ENCODE measurements around the gene MACROD2. TPM values are rescaled to one million over a fixed set of nuclear protein-coding genes. Genes with fewer than 3 reads are reported as not detected.

Gene MACROD2
- total and polyA plus RNA-seq, 4 donors: 0.66 to 10.5 (median 3.3) TPM

- Histone ChIP-seq H3K9ac (ENCODE audit: low read depth in 1 of 2, low read length in 2 of 2) (no peak overlapping the region), H3K27ac (ENCODE audit: low read depth in 1 of 2, low read length in 2 of 2) (no peak overlapping the region), H3K27me3 (ENCODE audit: control insufficient read depth in 4 of 4, insufficient read depth in 4 of 4, low read length in 3 of 4) (no peaks in the 10 kb centered on the region), H3K9me3 (ENCODE audit: control insufficient read depth in 4 of 4, low read length in 3 of 4) (no peaks in the 10 kb centered on the region), H3K4me1 (ENCODE audit: control insufficient read depth in 4 of 4, insufficient read depth in 4 of 4, low read length in 3 of 4) (no peaks in the 10 kb centered on the region), H3K4me3 (ENCODE audit: low read depth in 1 of 3, low read length in 3 of 3) (no peak overlapping the region), H3K36me3 (ENCODE audit: control insufficient read depth in 4 of 4, insufficient read depth in 3 of 4, low read depth in 1 of 4, low read length in 3 of 4) (no peaks in the 10 kb centered on the region)
- DNase-seq (ENCODE audit: low spot score): no peak
- WGBS: 94% methylated on average over 2 of the region's 2 CpGs
- TF ChIP-seq EGR1 (IDR thresholded peaks at IDR 0.05; ENCODE audit: low read depth in 2 of 2) (no peak), CTCF (IDR thresholded peaks at IDR 0.05; ENCODE audit: low read depth, low read length, missing input control) (peak; percentile 8)
Observed at GRCh38 chr20:14193885-14194284, 198.6 kb downstream of the MACROD2 start.

GRCh38 chr20:14197097-14197496 lies 201.8 kb downstream of the MACROD2 start:
- Histone ChIP-seq H3K9me3 (ENCODE audit: control insufficient read depth in 4 of 4, low read length in 3 of 4) (no peaks in the 10 kb centered on the region), H3K4me1 (ENCODE audit: control insufficient read depth in 4 of 4, insufficient read depth in 4 of 4, low read length in 3 of 4) (no peaks in the 10 kb centered on the region), H3K36me3 (ENCODE audit: control insufficient read depth in 4 of 4, insufficient read depth in 3 of 4, low read depth in 1 of 4, low read length in 3 of 4) (no peaks in the 10 kb centered on the region), H3K4me3 (ENCODE audit: low read depth in 1 of 3, low read length in 3 of 3) (no peak overlapping the region), H3K27ac (ENCODE audit: low read depth in 1 of 2, low read length in 2 of 2) (no peak overlapping the region), H3K9ac (ENCODE audit: low read depth in 1 of 2, low read length in 2 of 2) (no peak overlapping the region), H3K27me3 (ENCODE audit: control insufficient read depth in 4 of 4, insufficient read depth in 4 of 4, low read length in 3 of 4) (no peaks in the 10 kb centered on the region)
- no peak for TF ChIP-seq JUND (IDR thresholded peaks at IDR 0.05)
- TF ChIP-seq SP1 (IDR thresholded peaks at IDR 0.05): no peak
- TF ChIP-seq REST (IDR thresholded peaks at IDR 0.05): no peak
- TF ChIP-seq RXRA (IDR thresholded peaks at IDR 0.05): no peak
- TF ChIP-seq EGR1 (IDR thresholded peaks at IDR 0.05; ENCODE audit: low read depth in 2 of 2): no peak
- TF ChIP-seq TAF1 (conservative IDR thresholded peaks at IDR 0.05): no peak
- TF ChIP-seq FOXA2 (IDR thresholded peaks at IDR 0.05): no peak
- no peak for TF ChIP-seq NR2F2 (IDR thresholded peaks at IDR 0.05)
- no peak for TF ChIP-seq FOXA1 (IDR thresholded peaks at IDR 0.05)
- TF ChIP-seq ATF3 (IDR thresholded peaks at IDR 0.05): no peak
- no peak for TF ChIP-seq MAX (IDR thresholded peaks at IDR 0.05)
- TF ChIP-seq ZBTB33 (IDR thresholded peaks at IDR 0.05): no peak
- no peak for TF ChIP-seq CTCF (IDR thresholded peaks at IDR 0.05; ENCODE audit: low read depth, low read length, missing input control)
- DNase-seq (ENCODE audit: low spot score): no peak
- 93% methylated on average over 1 of the region's 1 CpG for WGBS

Measured in liver (tissue), 9 donors.